B cell (primary cell): ENCODE results near the gene CYFIP1.

ENCODE experiments used
- EZH2 ChIP-seq: IDR thresholded peaks from 2 replicates; pipeline ENCODE4 v1.6.1; 2012; ENCODE audit warnings: borderline replicate concordance, low read depth, mild to moderate bottlenecking, moderate library complexity, low read length; ENCODE audit not compliant: insufficient read depth, poor library complexity, severe bottlenecking
- TF ChIP-seq, protein P1 (sequence below): fragments of 200-600 bp; IDR thresholded peaks from one replicate; pipeline ENCODE4 v1.8.0; 2022; ENCODE audit warnings: antibody characterized with exemption, mild to moderate bottlenecking

DNA sequence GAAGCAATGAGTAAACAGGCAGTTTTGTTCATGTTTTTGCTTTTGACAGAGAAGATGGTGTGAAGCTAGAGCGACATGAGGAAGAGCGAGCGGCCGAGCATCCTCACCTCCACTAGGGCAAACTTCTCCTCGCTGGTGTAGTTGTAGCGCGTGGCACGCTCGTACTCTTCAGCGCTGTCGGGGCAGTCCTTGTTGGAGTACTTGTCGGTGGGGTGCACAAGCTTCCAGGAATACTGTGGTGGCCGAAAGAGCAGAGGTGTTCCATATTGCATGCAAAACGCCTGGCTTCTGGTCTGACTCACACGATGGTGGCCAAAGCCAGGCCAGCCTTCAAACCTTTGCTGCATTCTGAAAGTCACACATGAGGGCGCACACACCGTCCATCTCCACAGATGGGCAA is 54.3 kb downstream of the CYFIP1 start:
- TF ChIP-seq, protein P1, sequence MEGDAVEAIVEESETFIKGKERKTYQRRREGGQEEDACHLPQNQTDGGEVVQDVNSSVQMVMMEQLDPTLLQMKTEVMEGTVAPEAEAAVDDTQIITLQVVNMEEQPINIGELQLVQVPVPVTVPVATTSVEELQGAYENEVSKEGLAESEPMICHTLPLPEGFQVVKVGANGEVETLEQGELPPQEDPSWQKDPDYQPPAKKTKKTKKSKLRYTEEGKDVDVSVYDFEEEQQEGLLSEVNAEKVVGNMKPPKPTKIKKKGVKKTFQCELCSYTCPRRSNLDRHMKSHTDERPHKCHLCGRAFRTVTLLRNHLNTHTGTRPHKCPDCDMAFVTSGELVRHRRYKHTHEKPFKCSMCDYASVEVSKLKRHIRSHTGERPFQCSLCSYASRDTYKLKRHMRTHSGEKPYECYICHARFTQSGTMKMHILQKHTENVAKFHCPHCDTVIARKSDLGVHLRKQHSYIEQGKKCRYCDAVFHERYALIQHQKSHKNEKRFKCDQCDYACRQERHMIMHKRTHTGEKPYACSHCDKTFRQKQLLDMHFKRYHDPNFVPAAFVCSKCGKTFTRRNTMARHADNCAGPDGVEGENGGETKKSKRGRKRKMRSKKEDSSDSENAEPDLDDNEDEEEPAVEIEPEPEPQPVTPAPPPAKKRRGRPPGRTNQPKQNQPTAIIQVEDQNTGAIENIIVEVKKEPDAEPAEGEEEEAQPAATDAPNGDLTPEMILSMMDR = no peak
- no peak for TF ChIP-seq EZH2
